Embryonic facial prominence (tissue), 1 donor: ENCODE results near the gene SPINK4.

Experiments used
- DNase-seq: peaks from one replicate; pipeline ENCODE4 v3.0.0-alpha.2; 2016; ENCODE audit errors: extremely low spot score

SPINK4 gene

GRCh38 chr9:33229359-33230114, 10.4 kb upstream of the SPINK4 start:
- no peak for DNase-seq

DNA sequence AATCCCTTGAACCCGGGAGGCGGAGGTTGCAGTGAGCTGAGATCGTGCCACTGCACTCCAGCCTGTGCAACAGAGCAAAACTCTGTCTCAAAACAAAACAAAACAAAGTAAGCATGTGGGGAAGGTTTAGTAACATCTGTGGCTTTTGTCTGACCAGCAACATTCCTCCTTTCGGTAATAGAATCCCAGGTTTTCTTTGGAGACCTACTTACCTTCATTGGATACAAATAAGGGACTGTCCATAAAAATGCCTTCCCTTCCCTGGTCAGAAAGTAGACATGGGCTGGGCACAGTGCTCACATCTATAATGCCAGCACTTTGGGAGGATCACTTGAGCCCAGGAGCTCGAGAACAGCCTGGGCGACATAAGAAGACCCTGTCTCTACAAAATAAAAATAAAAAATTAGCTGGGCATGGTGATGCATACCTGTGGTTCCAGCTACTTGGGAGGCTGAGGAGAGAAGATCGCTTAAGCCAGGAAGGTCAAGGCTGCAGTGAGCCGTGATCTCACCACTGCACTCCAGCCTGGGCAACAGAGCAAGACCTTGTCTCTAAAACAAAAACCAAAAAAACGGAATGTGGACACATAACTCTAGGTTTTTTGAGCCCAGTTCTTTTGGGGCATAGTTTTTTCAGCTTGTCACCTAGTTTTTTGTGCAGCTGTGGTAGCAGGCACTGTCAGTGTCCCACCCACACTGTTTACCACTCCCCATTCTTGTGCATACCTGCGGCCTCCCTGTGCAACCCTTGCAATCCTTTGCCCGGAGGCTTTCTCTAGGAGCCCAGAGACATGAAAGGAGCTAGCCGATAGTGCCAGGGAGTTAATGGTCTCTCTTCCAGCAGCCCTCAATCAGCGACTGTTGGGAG, 9.0 kb upstream of the SPINK4 start:
- no peak for DNase-seq

DNA sequence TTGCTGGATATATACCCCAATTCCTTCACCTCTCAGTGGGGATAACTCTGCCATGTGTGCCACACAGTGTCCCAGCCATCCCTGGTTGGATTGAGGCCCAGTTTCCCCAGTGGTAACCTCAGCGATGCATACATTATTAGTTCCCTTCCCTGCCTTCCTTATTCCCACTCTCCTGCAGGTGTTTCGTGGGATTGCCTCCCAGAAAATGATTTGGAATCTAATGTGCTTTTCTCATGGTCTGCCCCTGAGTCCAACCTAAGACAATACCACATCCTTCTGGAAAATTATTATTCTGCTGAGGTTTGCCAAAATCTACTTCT, 8.4 kb upstream of the SPINK4 start:
- no peak for DNase-seq

GRCh38 chr9:33232815-33233214, 7.2 kb upstream of the SPINK4 start:
- no peak for DNase-seq

DNA sequence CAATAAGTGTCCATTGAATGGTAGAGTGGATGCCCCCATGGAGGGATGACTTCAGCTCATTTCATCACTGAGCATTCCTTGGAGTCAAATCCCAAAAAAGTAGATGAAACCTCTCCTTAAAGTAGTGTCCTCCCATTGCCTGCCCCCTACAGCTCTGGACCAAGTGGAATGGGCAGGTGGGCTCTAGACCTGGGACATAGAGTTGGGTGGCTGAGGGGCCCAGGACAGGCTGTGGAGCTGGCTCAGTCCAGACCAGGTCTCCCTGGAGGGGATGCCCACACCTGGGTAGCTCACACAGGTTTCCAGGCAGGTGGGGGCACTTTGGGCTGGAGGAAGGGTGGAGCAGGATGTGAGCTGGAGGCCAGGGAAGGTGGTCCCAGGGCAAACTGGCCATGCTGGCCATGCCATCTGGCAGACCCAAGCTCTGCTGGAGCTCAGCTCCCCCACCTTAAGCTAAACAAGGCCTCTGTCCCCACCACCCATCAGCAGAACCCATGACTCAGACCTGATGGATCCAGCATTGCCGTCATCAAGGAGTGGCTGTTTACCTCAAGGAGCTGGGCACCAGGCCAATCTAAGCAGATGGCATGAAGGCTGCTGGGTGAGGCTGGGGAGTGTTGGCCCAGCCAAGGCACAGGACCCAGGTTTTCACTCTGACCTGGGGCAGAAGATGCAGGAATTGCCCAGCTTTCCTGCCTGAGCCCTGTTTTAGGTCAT, 6.2 kb upstream of the SPINK4 start:
- no peak for DNase-seq

- no peak for DNase-seq
Measured at GRCh38 chr9:33234511-33235467, 5.2 kb upstream of the SPINK4 start.

DNA sequence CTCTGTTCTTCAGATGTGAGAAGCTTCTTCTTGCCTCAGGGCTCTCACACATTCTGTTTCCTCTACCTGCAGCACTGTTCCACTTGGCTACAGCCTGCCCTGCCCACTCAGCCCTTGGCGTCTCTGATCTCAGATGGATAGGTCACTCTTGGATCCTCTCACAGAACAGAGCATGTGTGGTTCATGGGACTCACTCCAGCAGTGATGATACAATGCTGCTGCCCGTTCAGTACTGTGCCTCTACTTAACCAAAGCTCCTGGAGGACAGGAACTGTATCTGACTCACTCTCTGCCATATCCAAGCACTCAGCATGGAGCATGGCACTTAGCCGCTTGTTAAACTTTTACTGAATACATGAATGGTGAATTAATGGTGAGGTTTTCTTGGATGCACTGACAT, 3.4 kb upstream of the SPINK4 start:
- no peak for DNase-seq

DNA sequence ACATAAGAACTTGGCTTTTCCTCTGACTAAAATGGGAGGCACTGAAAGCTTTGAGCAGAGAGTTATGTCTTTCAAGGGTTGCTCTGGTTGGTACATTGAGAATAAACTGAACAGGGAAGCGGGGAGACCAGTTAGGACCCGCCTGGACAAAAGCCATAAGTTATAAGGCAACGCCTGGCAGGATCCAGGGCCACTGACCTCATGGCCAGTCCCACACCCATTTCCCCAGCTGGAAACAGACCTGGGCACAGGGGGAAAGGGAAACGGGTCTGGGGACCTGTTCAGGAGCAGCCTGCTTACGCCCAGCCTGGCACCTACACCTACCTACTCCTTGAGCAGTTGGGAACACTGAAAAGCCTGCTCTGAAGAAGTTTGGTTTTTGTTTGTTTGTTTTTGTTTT, 1.3 kb downstream of the SPINK4 start:
- DNase-seq = no peak

- no peak for DNase-seq
Measured at GRCh38 chr9:33242609-33243134, 2.7 kb downstream of the SPINK4 start.

GRCh38 chr9:33244137-33244784, 4.3 kb downstream of the SPINK4 start:
- no peak for DNase-seq

DNA sequence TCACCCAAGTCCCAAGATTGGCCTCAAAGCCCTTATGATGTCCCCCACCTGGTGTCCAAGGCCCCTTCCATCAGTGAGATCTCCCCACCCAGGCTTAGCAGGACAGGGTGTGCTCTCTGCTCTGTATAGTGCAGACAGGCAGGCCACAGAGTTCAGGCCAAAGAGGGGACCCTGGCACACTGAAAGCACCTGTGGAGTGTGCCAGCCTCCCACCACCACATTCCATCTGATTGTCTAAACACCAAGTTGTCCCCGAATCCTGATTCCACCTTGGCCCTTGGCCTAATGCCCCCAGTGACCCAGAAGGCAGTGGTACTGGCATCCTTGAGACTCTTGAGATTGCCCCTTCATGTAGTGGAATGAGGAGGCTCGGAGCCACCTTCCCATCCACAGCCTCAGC, 5.4 kb downstream of the SPINK4 start:
- DNase-seq = no peak

GRCh38 chr9:33246269-33246860, 6.4 kb downstream of the SPINK4 start:
- no peak for DNase-seq

DNA sequence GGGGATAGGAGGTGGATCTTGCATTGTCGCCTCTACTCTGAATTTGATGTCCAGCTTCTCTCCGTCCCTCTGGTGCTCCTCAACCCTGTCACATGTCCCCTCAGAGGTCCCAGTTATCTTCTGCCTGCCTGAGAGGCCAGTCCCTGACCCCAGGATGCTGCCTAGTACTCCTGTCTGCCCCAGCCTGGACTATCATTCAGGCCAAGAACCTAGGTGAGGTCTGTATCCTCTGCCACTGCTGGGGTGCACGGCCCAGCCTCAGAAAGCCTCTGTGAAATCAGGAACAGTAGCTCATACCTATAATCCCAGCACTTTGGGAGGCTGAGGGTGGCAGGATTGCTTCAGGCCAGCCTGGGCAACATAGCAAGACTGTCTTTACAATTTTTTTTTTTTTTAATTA, 8.6 kb downstream of the SPINK4 start:
- DNase-seq = no peak

DNA sequence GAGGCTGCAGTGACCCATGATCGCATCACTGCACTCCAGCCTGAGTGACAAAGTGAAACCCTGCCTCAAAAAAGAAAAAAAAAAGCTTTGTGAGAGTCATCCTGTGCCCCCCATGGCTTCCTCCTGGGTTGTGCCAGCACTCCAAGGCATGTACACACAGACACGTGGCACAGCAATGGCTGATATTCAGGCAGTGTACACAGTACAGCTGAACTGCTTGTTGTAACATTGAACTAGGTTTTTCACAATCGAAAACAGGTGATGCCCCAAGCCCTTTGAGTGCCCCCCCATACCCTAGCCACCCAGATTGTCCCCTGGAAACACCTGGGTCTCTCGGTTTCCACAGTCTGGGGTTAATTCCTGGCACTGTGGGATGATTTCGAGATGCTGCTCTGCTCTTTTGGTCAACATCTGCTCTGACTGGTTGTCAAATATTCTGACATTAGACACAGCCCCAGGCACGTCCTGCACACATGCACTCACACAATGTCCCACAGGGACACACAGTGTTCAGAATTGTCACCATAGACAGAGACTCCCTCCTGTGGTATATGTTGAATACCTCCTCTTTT, 9.2 kb downstream of the SPINK4 start:
- DNase-seq = no peak

DNA sequence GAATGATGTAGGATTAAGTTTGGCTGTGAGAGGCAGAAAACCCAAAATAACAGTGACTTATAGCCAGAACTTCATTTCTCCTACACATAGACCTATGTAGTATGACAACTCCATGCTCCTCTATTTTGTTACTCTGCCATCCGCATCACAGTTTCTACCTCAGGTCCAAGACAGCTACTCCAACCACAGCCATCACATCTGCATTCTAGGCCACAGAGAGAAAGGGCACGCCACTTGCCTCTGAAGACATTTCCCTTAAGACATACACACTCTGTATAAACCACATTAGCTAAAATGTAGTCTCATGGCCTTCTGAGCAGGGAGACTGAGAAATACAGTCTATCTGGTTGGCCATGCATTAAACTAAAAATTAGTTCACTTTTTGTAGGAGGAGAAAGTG, 10.0 kb downstream of the SPINK4 start:
- no peak for DNase-seq

DNA sequence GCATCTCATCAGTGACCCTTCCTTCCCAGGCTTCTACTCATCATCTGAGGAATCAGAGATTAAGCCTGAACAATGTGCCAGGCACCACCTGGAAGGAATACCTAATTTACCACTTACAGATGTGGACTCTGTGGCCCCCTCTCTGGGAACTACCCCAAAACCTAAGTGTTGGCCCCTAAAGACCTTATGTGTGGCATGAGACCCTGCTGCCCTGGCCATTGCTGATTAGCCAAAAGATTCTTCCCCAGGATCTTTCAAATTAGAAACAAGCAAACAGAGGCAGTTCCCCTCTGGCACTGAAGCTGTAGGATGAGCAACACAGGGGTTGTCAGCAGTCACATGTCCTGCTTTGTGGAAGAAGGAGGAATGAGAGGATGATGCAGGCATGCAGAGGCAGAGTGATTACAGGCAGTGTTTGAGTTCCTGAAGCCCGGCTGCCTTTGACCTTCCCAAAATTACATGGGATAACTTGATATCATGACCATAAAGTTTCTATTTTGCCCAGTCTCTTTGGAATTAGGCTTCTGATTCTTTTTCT, 10.6 kb downstream of the SPINK4 start:
- DNase-seq = no peak

GRCh38 chr9:33254211-33254610, 14.2 kb downstream of the SPINK4 start:
- no peak for DNase-seq

DNA sequence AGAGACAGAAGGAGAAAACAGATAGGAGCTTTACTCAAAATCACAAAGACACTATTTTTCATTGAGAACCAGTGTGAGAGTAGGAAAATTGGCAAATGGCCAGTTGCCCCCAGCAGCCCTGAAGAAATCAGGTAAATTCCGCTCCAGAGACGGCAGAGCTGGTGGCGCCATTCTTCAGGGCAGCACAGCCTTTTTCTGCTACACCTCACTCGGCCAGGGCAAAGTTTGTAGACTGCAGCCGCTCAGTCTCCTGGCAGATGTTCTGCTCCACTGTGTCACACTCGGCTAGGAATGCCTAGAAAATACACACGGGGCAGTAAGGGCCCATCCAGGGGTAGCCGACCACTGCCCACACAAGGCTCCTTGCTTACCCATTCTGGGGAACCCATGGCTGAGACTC, 15.0 kb downstream of the SPINK4 start:
- DNase-seq = no peak

DNA sequence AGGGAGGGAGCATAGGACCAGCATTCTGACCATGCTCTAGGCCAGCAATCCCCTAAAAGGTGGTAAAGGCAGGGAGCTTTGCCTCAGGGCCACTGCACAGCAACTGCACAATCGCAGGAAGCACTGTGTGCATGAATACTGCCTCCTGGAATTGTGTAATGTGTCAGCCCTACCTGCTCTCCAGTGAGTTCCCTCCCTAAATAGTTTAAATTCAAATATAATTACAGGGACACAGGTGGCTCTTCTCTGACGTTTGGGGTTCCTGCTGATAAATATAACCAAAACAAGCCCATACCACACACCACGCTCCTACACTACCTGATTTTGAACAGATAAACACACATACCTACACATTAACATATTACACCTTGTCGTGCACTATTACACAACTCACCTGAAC, 15.5 kb downstream of the SPINK4 start:
- no peak for DNase-seq

DNA sequence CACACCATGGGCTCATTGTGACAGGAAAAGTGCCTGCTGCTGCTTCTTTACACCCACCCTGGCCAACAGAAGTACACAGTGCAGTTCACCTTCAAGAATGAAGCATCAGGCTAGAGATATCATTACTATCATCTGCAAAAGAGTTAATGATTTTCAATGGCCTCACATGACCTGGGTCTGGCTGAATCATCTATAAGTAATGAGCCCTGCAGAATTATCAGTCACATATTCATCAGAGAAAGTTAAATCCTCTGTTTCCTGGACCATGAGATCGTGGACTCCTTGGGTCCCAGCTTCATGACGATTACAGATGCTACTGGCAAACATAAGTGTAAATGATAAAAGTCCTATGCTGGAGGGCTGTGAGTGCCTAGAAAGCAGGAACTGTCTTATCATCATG, 16.3 kb downstream of the SPINK4 start:
- no peak for DNase-seq
